ENCODE data around the gene THAP4. TPM values are rescaled to one million over a fixed set of nuclear protein-coding genes. Genes with fewer than 3 reads are reported as not detected.

The THAP4 gene
- total and polyA plus RNA-seq, 2 of the 13 experiments (the other 11 are each of a cell fraction or from before 2014, with no cell fraction given) = 59.7 to 75.7 TPM

DNA sequence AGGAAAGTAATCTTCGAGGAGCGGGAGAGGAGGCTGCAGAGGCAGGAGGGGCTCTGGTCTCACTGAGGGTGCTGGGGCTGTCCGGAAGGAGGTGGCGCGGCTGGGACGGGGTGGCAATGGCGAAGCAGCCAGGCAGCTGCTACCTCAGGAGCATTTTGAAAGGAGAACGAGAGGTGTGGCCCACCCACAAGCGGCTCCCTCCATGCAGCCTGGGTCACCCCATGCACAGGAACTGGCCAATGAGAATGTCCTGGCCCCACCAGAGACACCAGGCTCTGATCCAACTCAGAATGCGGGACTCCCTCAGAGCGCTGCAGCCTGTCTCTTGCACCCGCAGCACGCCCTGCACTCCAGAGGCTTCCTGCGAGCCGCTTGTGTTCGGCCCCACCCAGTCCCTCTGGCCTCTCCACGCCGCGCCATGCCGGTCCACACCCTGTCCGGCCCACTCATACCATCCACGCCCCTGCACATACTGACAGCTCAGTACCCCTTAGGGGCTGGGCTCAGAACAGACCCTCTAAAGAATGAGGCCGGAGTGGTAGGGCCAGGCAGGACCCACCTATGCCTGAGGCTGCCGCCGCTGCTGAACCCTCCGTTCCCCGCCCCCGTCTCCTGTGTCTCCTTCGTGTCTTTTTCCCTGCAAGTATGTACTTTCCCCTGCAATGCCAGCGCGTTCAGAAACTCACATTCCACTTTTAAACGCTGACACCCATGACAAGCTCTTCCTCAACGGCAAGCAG, 84.8 kb downstream of the THAP4 start (continued):
- TF ChIP-seq, protein P1, sequence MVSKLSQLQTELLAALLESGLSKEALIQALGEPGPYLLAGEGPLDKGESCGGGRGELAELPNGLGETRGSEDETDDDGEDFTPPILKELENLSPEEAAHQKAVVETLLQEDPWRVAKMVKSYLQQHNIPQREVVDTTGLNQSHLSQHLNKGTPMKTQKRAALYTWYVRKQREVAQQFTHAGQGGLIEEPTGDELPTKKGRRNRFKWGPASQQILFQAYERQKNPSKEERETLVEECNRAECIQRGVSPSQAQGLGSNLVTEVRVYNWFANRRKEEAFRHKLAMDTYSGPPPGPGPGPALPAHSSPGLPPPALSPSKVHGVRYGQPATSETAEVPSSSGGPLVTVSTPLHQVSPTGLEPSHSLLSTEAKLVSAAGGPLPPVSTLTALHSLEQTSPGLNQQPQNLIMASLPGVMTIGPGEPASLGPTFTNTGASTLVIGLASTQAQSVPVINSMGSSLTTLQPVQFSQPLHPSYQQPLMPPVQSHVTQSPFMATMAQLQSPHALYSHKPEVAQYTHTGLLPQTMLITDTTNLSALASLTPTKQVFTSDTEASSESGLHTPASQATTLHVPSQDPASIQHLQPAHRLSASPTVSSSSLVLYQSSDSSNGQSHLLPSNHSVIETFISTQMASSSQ (IDR thresholded peaks at IDR 0.05; ENCODE audit: low read depth) = no peak
- TF ChIP-seq, protein P1 (CRISPR knock-in tag; IDR thresholded peaks at IDR 0.05; ENCODE audit: borderline replicate concordance) = 0 out of 2 replicates have a peak, but pooled peaks have one; percentile 6
- TF ChIP-seq NONO (IDR thresholded peaks at IDR 0.05) = no peak
- peak; percentile 90 for TF ChIP-seq NONO (CRISPR knock-in tag; conservative IDR thresholded peaks at IDR 0.05)
- no peak; the same call in 1 of the 2 replicates for TF ChIP-seq HIVEP1 (CRISPR knock-in tag; IDR thresholded peaks at IDR 0.05)
- TF ChIP-seq, protein P2, sequence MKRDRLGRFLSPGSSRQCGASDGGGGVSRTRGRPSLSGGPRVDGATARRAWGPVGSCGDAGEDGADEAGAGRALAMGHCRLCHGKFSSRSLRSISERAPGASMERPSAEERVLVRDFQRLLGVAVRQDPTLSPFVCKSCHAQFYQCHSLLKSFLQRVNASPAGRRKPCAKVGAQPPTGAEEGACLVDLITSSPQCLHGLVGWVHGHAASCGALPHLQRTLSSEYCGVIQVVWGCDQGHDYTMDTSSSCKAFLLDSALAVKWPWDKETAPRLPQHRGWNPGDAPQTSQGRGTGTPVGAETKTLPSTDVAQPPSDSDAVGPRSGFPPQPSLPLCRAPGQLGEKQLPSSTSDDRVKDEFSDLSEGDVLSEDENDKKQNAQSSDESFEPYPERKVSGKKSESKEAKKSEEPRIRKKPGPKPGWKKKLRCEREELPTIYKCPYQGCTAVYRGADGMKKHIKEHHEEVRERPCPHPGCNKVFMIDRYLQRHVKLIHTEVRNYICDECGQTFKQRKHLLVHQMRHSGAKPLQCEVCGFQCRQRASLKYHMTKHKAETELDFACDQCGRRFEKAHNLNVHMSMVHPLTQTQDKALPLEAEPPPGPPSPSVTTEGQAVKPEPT (CRISPR knock-in tag; IDR thresholded peaks at IDR 0.05; ENCODE audit: low read depth) = no peak
- TF ChIP-seq, protein P3, sequence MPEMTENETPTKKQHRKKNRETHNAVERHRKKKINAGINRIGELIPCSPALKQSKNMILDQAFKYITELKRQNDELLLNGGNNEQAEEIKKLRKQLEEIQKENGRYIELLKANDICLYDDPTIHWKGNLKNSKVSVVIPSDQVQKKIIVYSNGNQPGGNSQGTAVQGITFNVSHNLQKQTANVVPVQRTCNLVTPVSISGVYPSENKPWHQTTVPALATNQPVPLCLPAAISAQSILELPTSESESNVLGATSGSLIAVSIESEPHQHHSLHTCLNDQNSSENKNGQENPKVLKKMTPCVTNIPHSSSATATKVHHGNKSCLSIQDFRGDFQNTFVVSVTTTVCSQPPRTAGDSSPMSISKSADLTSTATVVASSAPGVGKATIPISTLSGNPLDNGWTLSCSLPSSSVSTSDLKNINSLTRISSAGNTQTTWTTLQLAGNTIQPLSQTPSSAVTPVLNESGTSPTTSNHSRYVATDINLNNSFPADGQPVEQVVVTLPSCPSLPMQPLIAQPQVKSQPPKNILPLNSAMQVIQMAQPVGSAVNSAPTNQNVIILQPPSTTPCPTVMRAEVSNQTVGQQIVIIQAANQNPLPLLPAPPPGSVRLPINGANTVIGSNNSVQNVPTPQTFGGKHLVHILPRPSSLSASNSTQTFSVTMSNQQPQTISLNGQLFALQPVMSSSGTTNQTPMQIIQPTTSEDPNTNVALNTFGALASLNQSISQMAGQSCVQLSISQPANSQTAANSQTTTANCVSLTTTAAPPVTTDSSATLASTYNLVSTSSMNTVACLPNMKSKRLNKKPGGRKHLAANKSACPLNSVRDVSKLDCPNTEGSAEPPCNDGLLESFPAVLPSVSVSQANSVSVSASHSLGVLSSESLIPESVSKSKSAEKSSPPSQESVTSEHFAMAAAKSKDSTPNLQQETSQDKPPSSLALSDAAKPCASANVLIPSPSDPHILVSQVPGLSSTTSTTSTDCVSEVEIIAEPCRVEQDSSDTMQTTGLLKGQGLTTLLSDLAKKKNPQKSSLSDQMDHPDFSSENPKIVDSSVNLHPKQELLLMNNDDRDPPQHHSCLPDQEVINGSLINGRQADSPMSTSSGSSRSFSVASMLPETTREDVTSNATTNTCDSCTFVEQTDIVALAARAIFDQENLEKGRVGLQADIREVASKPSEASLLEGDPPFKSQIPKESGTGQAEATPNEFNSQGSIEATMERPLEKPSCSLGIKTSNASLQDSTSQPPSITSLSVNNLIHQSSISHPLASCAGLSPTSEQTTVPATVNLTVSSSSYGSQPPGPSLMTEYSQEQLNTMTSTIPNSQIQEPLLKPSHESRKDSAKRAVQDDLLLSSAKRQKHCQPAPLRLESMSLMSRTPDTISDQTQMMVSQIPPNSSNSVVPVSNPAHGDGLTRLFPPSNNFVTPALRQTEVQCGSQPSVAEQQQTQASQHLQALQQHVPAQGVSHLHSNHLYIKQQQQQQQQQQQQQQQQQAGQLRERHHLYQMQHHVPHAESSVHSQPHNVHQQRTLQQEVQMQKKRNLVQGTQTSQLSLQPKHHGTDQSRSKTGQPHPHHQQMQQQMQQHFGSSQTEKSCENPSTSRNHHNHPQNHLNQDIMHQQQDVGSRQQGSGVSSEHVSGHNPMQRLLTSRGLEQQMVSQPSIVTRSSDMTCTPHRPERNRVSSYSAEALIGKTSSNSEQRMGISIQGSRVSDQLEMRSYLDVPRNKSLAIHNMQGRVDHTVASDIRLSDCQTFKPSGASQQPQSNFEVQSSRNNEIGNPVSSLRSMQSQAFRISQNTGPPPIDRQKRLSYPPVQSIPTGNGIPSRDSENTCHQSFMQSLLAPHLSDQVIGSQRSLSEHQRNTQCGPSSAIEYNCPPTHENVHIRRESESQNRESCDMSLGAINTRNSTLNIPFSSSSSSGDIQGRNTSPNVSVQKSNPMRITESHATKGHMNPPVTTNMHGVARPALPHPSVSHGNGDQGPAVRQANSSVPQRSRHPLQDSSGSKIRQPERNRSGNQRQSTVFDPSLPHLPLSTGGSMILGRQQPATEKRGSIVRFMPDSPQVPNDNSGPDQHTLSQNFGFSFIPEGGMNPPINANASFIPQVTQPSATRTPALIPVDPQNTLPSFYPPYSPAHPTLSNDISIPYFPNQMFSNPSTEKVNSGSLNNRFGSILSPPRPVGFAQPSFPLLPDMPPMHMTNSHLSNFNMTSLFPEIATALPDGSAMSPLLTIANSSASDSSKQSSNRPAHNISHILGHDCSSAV (CRISPR knock-in tag; IDR thresholded peaks at IDR 0.05; ENCODE audit: borderline replicate concordance) = no peak
- TF ChIP-seq ZNF256 (CRISPR knock-in tag; conservative IDR thresholded peaks at IDR 0.05) = 0 out of 2 replicates have a peak, but pooled peaks have one; percentile 22
- TF ChIP-seq ASH2L (IDR thresholded peaks at IDR 0.05; ENCODE audit: insufficient read length, low read depth, low read length) = no peak
- TF ChIP-seq, protein P4, sequence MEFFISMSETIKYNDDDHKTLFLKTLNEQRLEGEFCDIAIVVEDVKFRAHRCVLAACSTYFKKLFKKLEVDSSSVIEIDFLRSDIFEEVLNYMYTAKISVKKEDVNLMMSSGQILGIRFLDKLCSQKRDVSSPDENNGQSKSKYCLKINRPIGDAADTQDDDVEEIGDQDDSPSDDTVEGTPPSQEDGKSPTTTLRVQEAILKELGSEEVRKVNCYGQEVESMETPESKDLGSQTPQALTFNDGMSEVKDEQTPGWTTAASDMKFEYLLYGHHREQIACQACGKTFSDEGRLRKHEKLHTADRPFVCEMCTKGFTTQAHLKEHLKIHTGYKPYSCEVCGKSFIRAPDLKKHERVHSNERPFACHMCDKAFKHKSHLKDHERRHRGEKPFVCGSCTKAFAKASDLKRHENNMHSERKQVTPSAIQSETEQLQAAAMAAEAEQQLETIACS (CRISPR knock-in tag; IDR thresholded peaks at IDR 0.05) = no peak
- no peak for TF ChIP-seq SRSF9 (IDR thresholded peaks at IDR 0.05; ENCODE audit: borderline replicate concordance, insufficient read depth, low read depth, low read length, poor library complexity, severe bottlenecking)
- peak; percentile 60; the same call in 1 of the 2 replicates for TF ChIP-seq RBFOX2 (IDR thresholded peaks at IDR 0.05; ENCODE audit: low read depth, low read length)
